ENCODE results near the gene ROR2.

- TF ChIP-seq POLR2A (IDR thresholded peaks at IDR 0.05; ENCODE audit: low read depth, low read length) (no peak), TAF1 (IDR thresholded peaks at IDR 0.05; ENCODE audit: low read depth, low read length) (no peak), POLR2AphosphoS5 (IDR thresholded peaks at IDR 0.05; ENCODE audit: low read depth, low read length) (no peak), POU2F2 (IDR thresholded peaks at IDR 0.05; ENCODE audit: low read depth, low read length) (no peak)
These were observed 131.2 kb downstream of the ROR2 start for GRCh38 chr9:91818647-91819403.
